Measurements from ENCODE around the gene CDR2. TPM values are rescaled to one million over a fixed set of nuclear protein-coding genes. Genes with fewer than 3 reads are reported as not detected.
A peak's percentile ranks its signal among the peaks of the same experiment; 100 is the strongest.

Gene CDR2
- total RNA-seq, 4 donors from 2014 or later = 6.6 to 21.4 (median 8.7) TPM

DNA sequence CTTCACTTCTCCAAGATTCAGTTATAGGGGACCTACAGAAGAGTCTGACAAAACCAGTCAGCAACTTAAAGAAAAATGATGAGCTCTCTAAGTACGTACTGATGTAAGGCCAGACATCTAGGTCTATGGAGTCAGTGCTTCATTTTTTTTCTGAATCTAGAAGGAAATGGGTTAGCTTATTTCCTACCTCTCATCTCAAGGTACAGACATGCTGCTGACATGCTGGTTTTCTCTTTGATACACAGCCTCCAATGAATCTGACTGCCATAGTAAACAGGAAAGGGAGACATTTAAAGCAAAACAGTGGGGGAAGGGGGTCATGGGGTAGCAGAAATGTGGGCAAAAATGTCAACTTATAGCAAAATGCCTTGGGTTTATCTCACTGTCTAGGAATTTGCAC lies 16.4 kb downstream of the CDR2 start:
- Histone ChIP-seq H3K4me3 (no peak overlapping the region), H3K27ac (peak overlapping the region in 3 of 4 donors; percentile 24 to 60 (median 49)), H3K4me1 (peaks cover 0 to 24% (median 10%) of the 10 kb centered on the region in 3 donors), H3K9me3 (no peaks in the 10 kb centered on the region), H3K27me3 (no peaks in the 10 kb centered on the region), H3K36me3 (peaks cover 0 to 7% (median 0%) of the 10 kb centered on the region in 3 donors)
- WGBS, 2 donors = 63 to 67% methylated on average over 1 of the region's 1 CpG
- TF ChIP-seq, protein P1, sequence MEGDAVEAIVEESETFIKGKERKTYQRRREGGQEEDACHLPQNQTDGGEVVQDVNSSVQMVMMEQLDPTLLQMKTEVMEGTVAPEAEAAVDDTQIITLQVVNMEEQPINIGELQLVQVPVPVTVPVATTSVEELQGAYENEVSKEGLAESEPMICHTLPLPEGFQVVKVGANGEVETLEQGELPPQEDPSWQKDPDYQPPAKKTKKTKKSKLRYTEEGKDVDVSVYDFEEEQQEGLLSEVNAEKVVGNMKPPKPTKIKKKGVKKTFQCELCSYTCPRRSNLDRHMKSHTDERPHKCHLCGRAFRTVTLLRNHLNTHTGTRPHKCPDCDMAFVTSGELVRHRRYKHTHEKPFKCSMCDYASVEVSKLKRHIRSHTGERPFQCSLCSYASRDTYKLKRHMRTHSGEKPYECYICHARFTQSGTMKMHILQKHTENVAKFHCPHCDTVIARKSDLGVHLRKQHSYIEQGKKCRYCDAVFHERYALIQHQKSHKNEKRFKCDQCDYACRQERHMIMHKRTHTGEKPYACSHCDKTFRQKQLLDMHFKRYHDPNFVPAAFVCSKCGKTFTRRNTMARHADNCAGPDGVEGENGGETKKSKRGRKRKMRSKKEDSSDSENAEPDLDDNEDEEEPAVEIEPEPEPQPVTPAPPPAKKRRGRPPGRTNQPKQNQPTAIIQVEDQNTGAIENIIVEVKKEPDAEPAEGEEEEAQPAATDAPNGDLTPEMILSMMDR (IDR thresholded peaks at IDR 0.05) = no peak
- TF ChIP-seq POLR2A (IDR thresholded peaks at IDR 0.05) = no peak
- no peak for DNase-seq
- intact Hi-C loops (cut with DNase I) = no loop called here

DNA sequence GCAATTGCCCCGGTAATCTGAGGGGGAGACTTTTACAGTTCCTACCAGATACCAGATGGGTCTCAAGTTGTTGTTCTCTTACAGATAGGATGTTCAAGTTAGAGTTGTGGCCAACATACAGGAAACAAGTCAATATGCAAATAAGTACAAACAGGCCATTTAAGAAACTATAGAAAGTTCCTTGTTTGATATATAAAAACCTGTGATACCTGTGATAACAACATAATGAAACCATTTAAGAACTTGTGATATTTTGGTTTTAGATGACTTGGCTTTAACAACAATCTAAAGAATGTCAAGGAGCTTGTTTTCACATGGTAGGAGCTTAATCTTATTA lies 16.8 kb downstream of the CDR2 start:
- H3K4me1 ChIP-seq = peaks cover 0 to 28% (median 10%) of the 10 kb centered on the region in 3 donors
- DNase-seq = no peak

DNA sequence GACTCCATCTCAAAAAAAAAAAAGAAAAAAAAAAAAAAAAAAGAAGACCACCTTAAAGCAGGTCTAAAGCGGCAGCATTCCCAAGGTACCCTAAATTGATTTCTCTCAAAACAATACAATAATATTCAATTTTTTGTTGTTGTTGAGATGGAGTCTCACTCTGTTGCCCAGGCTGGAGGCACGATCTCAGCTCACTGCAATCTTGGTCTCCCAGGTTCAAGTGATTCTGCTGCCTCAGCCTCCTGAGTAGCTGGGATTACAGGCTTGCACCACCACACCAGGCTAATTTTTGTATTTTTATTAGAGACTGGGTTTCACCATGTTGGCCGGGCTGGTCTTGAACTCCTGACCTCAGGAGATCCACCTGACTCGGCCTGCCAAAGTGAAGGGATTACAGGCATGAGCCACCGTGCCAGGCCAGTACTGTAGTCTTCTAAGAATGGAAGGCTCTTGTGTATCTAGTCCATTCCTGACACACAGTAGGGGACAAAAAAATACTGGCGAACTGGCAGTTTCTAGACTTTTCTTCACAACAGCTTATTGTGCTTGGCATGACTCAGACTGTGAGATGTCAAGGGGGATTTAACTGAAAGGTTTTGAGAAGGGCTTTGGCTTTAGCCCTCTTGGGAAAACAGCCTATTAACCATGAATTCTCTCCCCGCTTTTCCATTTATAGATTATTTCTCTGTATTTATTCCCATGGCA lies 17.3 kb downstream of the CDR2 start:
- peaks cover 0 to 29% (median 10%) of the 10 kb centered on the region in 3 donors for H3K4me1 ChIP-seq
- no peak for DNase-seq
- intact Hi-C loops (cut with DNase I) = no loop called here
- TF ChIP-seq, protein P1 (IDR thresholded peaks at IDR 0.05) = no peak
- no peak for TF ChIP-seq POLR2A (IDR thresholded peaks at IDR 0.05)
- H3K4me3 ChIP-seq = no peak overlapping the region
- no peaks in the 10 kb centered on the region for H3K27me3 ChIP-seq
- peak overlapping the region in 3 of 4 donors; percentile 45 to 60 (median 49) for H3K27ac ChIP-seq
- no peaks in the 10 kb centered on the region for H3K9me3 ChIP-seq
- no peaks in the 10 kb centered on the region for H3K36me3 ChIP-seq
- 83 to 88% methylated on average over 4 of the region's 7 CpGs for WGBS, 2 donors

More for the DNA sequence above, 16.8 kb downstream of the CDR2 start:
- Histone ChIP-seq H3K27ac (peak overlapping the region in 3 of 4 donors; percentile 45 to 60 (median 49)), H3K36me3 (peaks cover 0 to 3% (median 0%) of the 10 kb centered on the region in 3 donors), H3K27me3 (no peaks in the 10 kb centered on the region), H3K9me3 (no peaks in the 10 kb centered on the region), H3K4me3 (no peak overlapping the region)
- WGBS, 2 donors = 50 to 57% methylated on average over 1 of the region's 1 CpG
- intact Hi-C loops (cut with DNase I) = no loop called here
- TF ChIP-seq, protein P1 (IDR thresholded peaks at IDR 0.05) = no peak
- TF ChIP-seq POLR2A (IDR thresholded peaks at IDR 0.05) = no peak

DNA sequence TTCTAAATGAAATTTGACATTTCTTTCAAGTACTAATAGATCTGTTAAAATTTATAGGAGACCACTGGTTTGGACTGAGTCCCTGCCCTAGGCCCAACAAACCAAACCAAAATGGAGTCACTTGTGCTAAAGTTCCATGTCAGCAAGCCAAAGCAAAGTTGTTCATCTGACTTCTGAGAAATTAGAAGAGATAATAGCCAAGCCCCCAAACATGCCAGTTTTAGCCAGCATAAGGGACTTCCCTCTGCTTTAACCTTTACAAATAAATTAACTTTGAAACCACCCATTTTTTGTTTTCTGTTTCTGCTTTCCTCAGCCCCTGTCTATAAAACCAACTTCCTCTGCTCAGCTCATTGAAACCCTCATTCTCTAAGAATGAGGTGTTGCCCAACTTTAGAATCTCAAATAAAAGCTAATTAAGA lies 18.9 kb downstream of the CDR2 start:
- Histone ChIP-seq H3K4me1 (peaks cover 0 to 29% (median 10%) of the 10 kb centered on the region in 3 donors), H3K27ac (no peak overlapping the region), H3K9me3 (no peaks in the 10 kb centered on the region), H3K4me3 (no peak overlapping the region), H3K27me3 (no peaks in the 10 kb centered on the region), H3K36me3 (peaks cover 0 to 8% (median 0%) of the 10 kb centered on the region in 3 donors)
- no peak for TF ChIP-seq POLR2A (IDR thresholded peaks at IDR 0.05)
- TF ChIP-seq, protein P1 (IDR thresholded peaks at IDR 0.05) = no peak
- DNase-seq = no peak
- intact Hi-C loops (cut with DNase I) = no loop called here

DNA sequence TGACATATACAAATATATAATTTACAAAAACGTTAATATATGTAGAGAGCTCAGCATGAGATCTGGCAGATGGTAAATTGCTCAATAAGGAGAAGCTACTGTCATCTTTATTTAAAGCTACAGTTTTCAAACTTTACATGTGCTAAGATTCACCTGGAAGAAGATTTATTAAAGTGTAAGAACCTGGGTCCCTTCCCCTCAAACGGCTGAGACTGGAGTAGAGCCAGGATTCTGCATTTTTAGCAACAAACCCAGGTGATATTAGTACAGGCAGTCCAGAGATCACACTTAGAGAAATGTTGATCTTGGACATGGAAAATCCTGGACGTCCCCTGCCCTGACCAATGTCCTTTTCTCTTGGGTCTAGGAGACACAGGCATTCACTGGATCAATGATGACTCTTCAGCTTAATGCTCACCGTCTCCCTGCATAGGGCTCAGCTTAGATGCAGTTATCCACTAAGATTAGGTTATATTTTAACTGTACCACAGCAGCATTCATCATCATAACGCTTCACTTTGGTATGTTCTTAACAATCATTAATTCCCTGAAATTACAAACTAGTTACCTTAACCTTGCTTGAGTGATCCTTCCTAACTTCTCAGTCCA lies 20.4 kb downstream of the CDR2 start:
- peaks cover 0 to 29% (median 10%) of the 10 kb centered on the region in 3 donors for H3K4me1 ChIP-seq
- H3K4me3 ChIP-seq = no peak overlapping the region
- intact Hi-C loops (cut with DNase I) = no loop called here
- H3K27me3 ChIP-seq = no peaks in the 10 kb centered on the region
- TF ChIP-seq, protein P1 (IDR thresholded peaks at IDR 0.05) = no peak
- no peak for TF ChIP-seq POLR2A (IDR thresholded peaks at IDR 0.05)
- no peaks in the 10 kb centered on the region for H3K9me3 ChIP-seq
- peak overlapping the region in 2 of 4 donors; percentile 14 to 29 for H3K27ac ChIP-seq
- WGBS, 2 donors = 55 to 59% methylated on average over 5 of the region's 5 CpGs
- peaks cover 0 to 21% (median 6%) of the 10 kb centered on the region in 3 donors for H3K36me3 ChIP-seq
- no peak for DNase-seq

Measured in esophagus squamous epithelium (tissue), 5 donors.